HTERT RPE-1 (cell line): Measurements from ENCODE around the gene FYN.
"Not testable (repeated sequence)": the region's sequence is repeated elsewhere in the genome, so short reads cannot be mapped to it uniquely, and the experiment has no call there.

Source experiments
- in situ Hi-C: fragments of 300-500 bp; cut with MboI; formaldehyde crosslinking; loops from 4 replicates; pipeline ENCODE4 v1.14.3; 2020; ENCODE audit warnings: low sequenced_read_pairs

Gene FYN

DNA sequence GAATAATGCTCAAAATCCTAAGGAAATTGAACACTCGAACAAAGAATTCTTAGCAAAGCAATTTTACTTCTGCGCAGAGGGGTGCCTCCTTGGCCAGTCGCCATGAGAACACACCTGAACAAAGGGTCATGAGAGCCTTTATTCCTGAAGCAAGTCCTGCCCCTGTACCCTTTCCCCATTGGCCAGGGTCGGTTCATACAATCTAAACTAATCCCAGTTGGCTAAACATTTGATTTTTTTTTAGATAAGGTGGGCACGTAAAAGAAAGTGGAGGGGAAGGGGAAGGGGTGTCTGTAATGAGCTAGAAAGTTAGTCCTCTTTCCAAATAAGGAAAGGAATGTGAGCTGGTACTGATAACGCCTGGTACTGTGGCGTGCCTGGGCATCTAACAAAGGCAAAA is 37.9 kb downstream of the FYN start:
- in situ Hi-C loops: not testable (repeated sequence)

DNA sequence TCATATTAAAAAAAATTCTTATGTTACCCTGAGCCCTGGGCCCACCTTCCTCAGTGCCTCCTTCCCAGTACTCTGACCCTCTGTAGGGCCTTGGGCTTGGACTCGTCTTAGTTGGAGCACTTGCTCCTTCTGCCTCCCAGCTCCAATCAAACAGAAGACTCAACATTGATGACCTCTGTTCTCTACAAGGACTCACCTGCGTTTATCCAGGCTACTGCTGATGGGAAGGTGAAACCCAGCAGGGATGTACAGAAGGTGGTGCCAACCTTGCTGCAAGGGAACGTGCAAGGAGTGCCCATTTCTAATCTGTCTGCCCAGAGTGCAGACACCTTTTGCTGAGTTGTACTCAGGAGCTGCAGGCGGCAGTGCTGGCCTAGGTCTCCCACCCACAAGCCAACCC is 38.9 kb downstream of the FYN start:
- in situ Hi-C loops: no loop called here

DNA sequence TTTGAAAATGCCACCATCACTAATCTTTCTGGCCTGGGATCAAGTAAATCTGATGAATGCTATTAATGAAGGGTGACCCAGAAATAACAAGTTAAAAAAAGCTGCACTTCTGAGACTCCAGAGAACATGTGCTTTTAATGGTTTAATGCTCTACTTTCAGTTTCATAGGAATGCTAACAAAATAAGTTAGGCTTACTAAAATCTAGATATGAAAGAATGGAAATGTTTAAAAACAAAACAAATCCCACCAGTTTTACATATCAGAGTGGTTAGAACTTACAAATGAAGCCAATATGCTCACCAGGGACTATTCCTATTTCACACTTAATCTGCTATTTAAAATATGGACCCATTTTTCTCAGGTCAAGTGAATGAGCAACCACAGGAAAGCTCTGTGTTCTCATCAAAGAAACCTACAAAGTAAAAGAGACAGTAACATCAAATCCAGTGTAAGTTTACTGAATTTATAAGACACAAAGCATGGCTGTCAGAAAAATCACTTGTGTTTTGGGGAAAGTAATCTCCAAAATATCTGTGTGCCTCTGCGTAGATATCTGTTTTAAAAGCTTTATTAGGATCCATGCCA is 40.3 kb downstream of the FYN start:
- in situ Hi-C loops: no loop called here

DNA sequence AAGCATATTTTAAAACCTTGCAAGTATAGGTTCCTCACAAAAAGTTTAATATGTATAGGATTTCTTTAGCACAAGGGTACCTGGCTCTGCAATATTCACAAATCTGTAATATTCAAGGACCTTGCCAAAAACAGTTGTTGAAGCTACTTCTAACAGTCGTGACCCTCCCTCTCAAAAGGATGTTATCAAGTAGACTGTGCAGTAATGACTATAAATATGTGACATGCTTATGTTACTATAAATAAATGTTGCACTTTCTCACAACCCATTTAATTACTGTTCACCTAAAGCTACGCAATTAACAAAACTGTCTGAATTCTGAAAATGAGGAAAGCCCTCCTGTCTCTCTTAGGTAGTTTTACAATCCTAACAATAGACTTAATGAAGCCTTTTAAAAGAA is 41.8 kb downstream of the FYN start:
- in situ Hi-C loops: no loop called here

GRCh38 chr6:111829998-111830397 is 43.3 kb downstream of the FYN start:
- in situ Hi-C loops: no loop called here

DNA sequence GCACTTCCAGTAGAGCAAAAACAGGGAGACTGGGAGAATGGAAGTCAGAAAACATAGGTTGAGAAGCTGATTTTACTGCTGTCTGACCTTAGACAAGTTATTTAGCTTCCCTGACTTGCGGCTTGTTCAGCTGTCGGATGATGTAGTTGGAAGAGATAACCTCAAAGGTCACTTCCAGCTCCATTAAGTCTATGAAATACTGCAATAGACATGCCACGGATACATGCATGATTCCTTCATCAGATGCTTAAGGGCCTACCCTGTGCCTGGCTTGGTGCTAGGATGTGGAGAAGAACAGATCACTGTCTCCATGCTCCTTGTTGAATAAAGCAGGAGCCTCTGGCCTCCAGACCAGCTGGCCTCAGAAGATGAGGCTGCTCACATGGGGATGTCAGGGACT is 43.7 kb downstream of the FYN start:
- in situ Hi-C loops: no loop called here

DNA sequence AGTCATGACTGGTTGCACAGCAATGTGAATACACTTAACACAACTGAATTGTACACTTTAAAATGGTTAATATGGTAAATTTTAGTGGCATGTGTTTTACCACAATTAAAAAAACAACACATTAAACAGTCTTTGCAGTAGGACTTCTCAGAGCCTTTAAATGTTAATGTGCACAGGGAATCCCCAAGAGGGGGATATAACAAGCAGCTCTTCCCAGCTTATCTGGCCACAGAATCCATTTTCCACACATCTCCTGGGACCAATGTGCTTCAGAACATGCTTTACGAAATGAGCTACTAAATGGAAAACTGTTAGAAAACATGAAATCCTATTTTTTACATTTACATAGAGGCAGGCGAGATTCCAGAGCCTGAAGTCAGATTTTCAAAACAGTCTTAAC is 44.4 kb downstream of the FYN start:
- in situ Hi-C loops: no loop called here

DNA sequence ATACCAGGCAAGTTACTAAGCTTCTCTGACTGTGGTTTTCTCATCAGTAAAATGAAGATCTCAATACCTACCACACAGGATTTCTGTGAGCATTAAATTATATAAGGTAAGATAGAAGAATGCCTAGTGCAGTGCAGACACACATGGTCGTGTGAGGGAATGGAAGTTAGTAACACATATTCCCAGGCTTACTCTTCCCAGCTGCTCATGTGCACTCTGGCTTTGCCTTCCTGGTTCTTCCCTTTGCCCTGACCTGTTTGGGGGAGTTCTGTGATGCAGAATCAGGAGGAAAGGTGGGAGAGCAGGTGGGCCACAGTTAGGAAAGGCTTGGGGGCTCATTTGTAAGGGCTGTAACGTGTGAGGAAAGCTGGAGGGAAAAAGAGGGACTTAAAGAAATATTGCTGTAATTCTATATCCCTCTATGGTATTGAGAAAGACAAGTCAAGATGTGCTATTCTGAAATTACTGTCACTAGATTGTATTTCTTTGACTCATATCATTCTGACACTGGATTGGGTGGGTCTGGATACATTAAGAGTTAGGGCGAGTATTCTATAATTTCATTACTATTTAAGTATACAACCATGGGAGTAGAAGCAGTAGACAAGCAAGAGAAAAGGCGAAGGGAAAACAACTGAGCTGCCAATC is 47.7 kb downstream of the FYN start:
- in situ Hi-C loops: no loop called here

GRCh38 chr6:111824608-111825337 is 48.5 kb downstream of the FYN start:
- in situ Hi-C loops: no loop called here

DNA sequence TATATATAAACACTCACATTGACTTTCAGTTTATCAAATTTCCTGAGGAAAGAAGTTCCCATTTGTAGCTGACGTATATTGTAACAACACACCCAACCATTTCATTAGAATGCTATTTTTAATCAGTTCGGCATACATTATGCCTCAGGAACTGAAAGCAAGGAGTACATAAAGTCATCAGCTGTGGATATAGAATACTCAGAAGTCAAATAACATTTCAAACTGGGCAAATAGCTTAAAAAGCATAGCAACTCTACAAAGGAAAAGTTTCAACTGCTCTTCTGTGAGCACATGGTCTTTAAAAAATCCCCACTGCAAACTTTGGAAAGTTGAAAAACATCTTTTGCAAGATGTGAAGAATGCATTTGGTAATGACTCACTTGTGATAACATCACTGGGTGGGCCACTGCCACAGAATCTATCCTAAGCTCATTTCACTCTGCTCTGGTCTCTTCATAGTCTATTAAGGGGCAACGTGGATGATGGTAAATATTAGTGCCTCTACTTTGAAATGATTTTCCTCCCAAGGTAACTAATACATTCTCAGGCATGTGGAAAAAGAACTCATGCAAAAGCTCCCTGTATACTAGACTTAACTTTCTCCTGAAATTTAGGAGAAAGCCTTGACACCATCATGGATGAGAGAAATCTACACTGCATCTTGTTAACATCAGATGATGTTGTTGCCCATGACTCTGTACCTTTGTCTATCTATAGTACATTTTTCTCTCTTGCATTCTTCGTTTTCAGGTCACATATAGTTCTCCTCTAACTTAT is 49.2 kb downstream of the FYN start:
- in situ Hi-C loops: no loop called here

- in situ Hi-C loops: no loop called here
Observed at GRCh38 chr6:111823012-111823411, 50.2 kb downstream of the FYN start.

DNA sequence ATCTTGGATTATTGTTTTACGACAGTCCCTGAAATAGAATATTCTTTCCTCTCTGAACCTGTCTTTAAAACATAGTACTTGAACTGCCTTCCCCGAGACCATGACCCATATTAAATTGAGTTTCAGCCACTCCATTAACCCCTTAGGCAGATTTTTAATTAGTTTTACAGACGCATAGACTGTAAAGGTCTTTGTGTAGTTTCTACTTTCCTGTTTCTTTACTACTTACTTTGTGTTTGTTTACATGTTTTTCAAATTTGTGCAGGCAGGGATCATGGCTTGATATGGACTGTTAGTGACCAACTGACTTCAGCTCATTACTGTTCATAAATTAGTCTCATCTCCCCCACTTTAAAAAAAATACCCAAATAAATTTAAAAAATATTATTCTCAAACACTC is 53.8 kb downstream of the FYN start:
- in situ Hi-C loops: no loop called here

DNA sequence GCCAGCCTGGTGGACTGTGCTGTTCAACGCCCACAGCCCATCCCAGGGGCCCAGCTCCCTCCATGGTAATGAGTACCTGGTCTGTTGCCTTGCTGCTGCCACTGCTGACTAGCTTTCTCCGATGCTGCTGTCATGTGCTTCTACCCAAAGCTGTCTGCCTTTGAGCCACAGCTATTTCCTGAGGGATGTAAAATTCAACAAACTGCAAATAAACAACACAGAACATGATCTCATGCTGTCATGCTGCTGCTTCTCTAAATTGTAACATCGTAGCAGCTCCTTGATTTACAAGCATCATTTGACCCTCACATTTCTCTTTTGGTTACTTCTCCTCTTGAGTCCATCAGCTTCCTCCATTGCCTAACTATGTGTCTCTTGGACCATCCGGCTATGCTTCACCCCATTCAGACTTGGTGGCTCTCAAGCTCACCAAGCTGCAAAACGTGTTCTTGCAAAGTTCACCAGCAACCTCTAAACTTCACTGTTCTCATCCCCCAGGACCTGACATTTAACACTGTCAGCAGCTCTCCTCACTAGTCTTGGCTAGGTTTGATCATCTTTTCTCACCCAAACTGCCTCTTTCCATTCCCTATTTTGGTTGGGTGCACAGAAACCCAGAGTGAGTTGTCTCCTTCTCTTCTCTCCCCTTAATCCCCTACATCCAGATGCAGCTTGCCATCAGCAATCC is 54.6 kb downstream of the FYN start:
- in situ Hi-C loops: no loop called here

DNA sequence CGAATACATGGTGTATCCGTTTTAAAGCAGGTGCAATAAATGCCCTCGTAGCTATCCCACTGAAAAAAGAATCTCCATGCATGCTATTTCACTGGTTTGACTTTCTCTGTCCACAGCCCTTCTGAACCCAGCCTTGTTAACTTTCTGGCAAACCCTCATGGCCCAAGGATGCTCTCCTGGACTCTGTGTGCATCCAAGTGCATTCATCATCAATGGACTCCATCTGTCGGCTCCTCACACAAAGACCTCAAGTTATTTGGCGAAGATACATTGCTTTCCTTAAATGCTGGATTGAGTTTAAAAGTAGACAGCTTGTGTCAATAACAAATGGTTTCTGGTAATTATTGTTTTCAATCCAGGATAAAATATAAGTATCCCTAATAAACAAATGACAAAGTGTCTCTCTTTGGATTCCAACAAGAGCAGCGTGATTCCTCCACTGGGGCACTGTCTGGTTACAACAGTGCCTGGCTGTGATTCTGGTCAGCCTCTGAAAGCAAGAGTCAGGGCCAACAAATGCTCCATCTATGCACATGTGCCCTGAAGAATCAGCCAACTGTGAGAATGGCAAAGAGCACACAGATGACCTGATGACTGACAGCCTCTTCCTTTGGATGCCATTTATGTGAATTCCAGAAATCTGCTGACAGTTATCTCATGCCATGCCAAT is 55.7 kb downstream of the FYN start:
- in situ Hi-C loops: no loop called here

DNA sequence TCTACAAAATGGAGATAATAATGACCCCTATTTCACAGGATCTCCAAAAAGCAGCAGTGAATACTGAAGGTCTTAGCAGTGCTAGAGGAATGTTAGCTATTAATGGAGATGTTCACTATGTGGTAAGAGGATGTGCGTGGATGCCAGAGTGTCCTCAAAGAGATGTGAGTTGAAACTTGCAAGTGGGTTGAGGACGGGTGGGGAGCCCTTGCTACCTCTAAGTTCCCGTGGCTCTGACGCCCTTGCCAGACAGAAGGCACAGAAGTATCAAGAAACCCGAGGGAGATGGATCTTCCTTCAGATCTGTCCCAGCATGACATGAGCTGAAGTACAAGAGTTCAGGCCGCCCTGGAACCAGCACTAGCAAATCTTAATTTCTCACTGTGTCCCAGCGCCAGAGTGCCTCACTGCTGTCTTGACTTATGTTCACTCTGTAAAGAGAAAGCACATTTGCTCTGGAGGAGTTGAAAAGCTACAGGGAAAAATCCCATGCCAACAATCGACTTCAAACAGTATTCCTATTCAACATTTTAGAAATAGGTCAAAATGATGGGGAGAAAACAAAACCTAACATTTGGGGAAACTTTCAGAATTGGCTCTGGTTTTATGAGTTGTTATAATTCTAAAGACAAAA is 59.5 kb downstream of the FYN start:
- in situ Hi-C loops: no loop called here

- in situ Hi-C loops: no loop called here
Observed at GRCh38 chr6:111813237-111813636, 60.0 kb downstream of the FYN start.

DNA sequence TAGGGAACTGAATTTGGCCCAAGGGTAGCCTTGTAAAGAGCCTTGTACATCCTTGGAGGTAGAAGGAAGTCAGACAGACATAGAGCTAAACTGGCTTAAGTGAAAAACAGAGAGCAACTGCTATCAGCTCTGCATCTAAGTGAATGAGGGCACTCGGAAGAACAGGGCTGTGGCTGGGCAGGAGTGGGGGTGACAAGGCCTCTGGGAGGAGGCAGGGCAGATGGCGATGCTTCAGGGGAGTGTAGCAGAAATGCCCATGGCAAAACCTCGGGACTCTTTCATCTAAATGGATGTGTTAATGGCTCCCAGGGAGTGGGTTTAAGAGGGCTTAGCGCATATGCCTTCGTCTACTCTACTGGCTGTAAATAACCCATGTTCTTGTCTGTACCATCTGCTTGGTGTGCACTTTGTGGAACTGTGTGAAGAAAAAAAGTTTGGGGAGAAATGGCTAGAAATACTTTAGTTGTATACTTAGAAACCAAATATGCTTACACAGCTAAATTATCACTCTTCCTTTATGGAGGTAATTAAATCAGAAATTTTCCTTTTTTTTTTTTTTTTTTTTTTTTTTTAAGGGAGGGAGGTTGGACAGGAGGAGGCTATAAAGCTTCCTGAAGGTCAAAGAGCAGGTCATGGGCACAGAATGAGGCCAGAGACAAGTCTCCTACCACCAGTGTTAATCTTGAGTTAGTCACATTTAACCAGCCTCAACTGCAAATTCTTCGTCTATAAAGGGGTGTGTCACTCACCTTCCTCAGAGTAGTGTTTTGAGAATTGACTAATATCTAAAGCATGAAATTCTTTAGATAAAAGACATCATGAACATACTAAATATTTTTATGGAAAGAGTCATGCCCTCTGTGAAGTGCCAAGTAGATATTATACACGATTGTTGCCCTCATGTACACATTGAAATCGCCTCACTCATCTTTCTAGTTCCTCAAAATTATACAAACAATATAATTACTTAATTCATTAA is 60.9 kb downstream of the FYN start:
- in situ Hi-C loops: no loop called here

GRCh38 chr6:111810294-111811131 is 62.7 kb downstream of the FYN start:
- in situ Hi-C loops: no loop called here
